Adrenal gland (tissue), 12 donors: Measurements from ENCODE around the gene MIA3. TPM values are rescaled to one million over a fixed set of nuclear protein-coding genes. Genes with fewer than 3 reads are reported as not detected.

Source experiments
- DNase-seq, 7 donors: peaks; one replicate each; pipeline ENCODE4 v3.0.0-alpha.2; 2019 to 2020
- H3K27ac ChIP-seq, 5 donors: fragments of 200-600 bp; sonication (generic) in 4 of 5; 1 replicate in 3 of 5; 2 replicates in 2 of 5; pipeline versions ENCODE4 v1.5.1 to v1.8.0; 2016 to 2020; ENCODE audit warnings: mild to moderate bottlenecking in 1 of 5
- H3K27me3 ChIP-seq: fragments of 200-600 bp; 2 replicates; pipeline ENCODE4 v1.8.0; 2021
- H3K36me3 ChIP-seq, 2 donors: fragments of 200-600 bp; replicated peaks in 1 of 2; 1 replicate in 1 of 2; 2 replicates in 1 of 2; pipeline versions ENCODE4 v1.5.1 to v1.8.0; 2018 to 2022
- H3K4me1 ChIP-seq, 2 donors: fragments of 200-600 bp; replicated peaks in 1 of 2; 1 replicate in 1 of 2; 2 replicates in 1 of 2; pipeline versions ENCODE4 v1.5.1 to v1.8.0; 2018 to 2021
- H3K4me3 ChIP-seq, 4 donors: fragments of 200-600 bp; sonication (generic) in 3 of 4; one replicate each; pipeline ENCODE4 v1.5.1; 2016 to 2018
- H3K9me3 ChIP-seq, 3 donors: fragments of 200-600 bp; sonication (generic) in 1 of 3; replicated peaks in 1 of 3; 1 replicate in 2 of 3; 2 replicates in 1 of 3; pipeline versions ENCODE4 v1.5.1 to v1.8.0; 2016 to 2021
- CTCF ChIP-seq, 6 experiments: fragments of 450-650 bp in 4 of 6; fragments of 200-600 bp in 2 of 6; sonication (generic) in 1 of 6; IDR thresholded peaks; 1 replicate in 5 of 6; 2 replicates in 1 of 6; pipeline versions ENCODE4 v1.5.1 to v1.8.0; 2016 to 2021; ENCODE audit warnings: antibody characterized with exemption in 6 of 6, mild to moderate bottlenecking in 2 of 6, moderate library complexity in 1 of 6
- POLR2A ChIP-seq, 2 donors: fragments of 450-650 bp; IDR thresholded peaks; one replicate each; pipeline ENCODE4 v1.6.1; 2017; ENCODE audit warnings: antibody characterized with exemption in 2 of 2, mild to moderate bottlenecking in 2 of 2, moderate library complexity in 1 of 2
- WGBS, 4 donors: extraction: QIAGEN DNeasy Blood & Tissue Kit in 2 of 4; methylation state at CpG; one replicate each; pipeline versions ENCODE4 v1.1.5 to v1.1.7; 2013 to 2017; 5-methylcytosine and 5-hydroxymethylcytosine counted together
- intact Hi-C, 2 donors: fragments of 100-400 bp; cut with DNase I; formaldehyde crosslinking; loops; one replicate each; pipeline versions ENCODE4 v1.14.1 to v1.15.0; 2022 to 2023
- polyA plus RNA-seq, 3 donors: library from polyadenylated mRNA; stranded (reverse); fragments of 200-250 nt in 2 of 3; fragments of 350-450 nt in 1 of 3; fragmentation: Illumina TruSeq in 1 of 3; extraction: RNeasy Lipid Tissue Mini Kit (QIAGEN cat#74804) in 1 of 3; gene quantifications; one replicate each; pipeline ENCODE4 v1.2.3, GENCODE V29; 2013 to 2014
- total RNA-seq, 9 donors: library from RNA; depleted of rRNA in 4 of 9; stranded (reverse); fragments of >200 nt in 4 of 9; fragments of 120-200 nt in 1 of 9; fragmentation: NEBNext Ultra II Directional in 1 of 9; extraction: Animal tissue kit (Norgen Biotek cat#: 25700) in 1 of 9; gene quantifications; one replicate each; pipeline versions ENCODE4 v1.1.0 to v1.2.4, GENCODE V29; 2013 to 2023
- donor health status: healthy with polysubstance abuse.
- donor health status: Bipolar disorder and iron deficiency.
- donor health status: DM: yes; HTN: yes; CAD: no.
- donor health status: DM: no; HTN: no; CAD: no.
- donor health status: DM: no; HTN: no; CAD: no.
- donor health status: DM: yes; HTN: yes; CAD: no.

MIA3 gene
- total and polyA plus RNA-seq, 12 donors: 33.1 to 146 (median 65.9) TPM

GRCh38 chr1:222627232-222627631, 9.3 kb downstream of the MIA3 start:
- intact Hi-C loops: no loop called here
- H3K36me3 ChIP-seq: peaks cover 0 to 40% of the 10 kb centered on the region in 2 donors
- no peaks in the 10 kb centered on the region for H3K9me3 ChIP-seq
- no peak overlapping the region for H3K27ac ChIP-seq
- no peak overlapping the region for H3K4me3 ChIP-seq
- no peak for TF ChIP-seq POLR2A (IDR thresholded peaks at IDR 0.05)
- WGBS, 4 donors: 87 to 91% (median 90%) methylated on average over 6 of the region's 6 CpGs
- no peaks in the 10 kb centered on the region for H3K27me3 ChIP-seq
- no peaks in the 10 kb centered on the region for H3K4me1 ChIP-seq
- DNase-seq: no peak

- H3K27me3 ChIP-seq: no peaks in the 10 kb centered on the region
- no peak overlapping the region for H3K27ac ChIP-seq
- H3K4me3 ChIP-seq: no peak overlapping the region
- intact Hi-C loops: loop anchor here (5.0 kb wide), 1 partner anchor 168 kb away; no protein-coding TSS in a partner anchor
- TF ChIP-seq POLR2A (IDR thresholded peaks at IDR 0.05) (no peak), CTCF (IDR thresholded peaks at IDR 0.05) (no peak)
- no peaks in the 10 kb centered on the region for H3K9me3 ChIP-seq
- 88 to 96% (median 94%) methylated on average over 7 of the region's 7 CpGs for WGBS, 4 donors
- no peaks in the 10 kb centered on the region for H3K4me1 ChIP-seq
- DNase-seq: no peak
- H3K36me3 ChIP-seq: peaks cover 0 to 53% of the 10 kb centered on the region in 2 donors
These were observed 12.1 kb downstream of the MIA3 start for GRCh38 chr1:222629921-222630535.

GRCh38 chr1:222631611-222632208, 13.8 kb downstream of the MIA3 start:
- H3K4me1 ChIP-seq: no peaks in the 10 kb centered on the region
- no peak overlapping the region for H3K4me3 ChIP-seq
- no peak overlapping the region for H3K27ac ChIP-seq
- WGBS, 4 donors: 85 to 96% (median 94%) methylated on average over 3 of the region's 3 CpGs
- H3K9me3 ChIP-seq: no peaks in the 10 kb centered on the region
- H3K36me3 ChIP-seq: peaks cover 0 to 50% of the 10 kb centered on the region in 2 donors
- H3K27me3 ChIP-seq: no peaks in the 10 kb centered on the region
- TF ChIP-seq POLR2A (IDR thresholded peaks at IDR 0.05): no peak
- no peak for TF ChIP-seq CTCF (IDR thresholded peaks at IDR 0.05)
- DNase-seq: no peak
- intact Hi-C loops: loop anchor here (5.0 kb wide), 1 partner anchor 169 kb away; no protein-coding TSS in a partner anchor

GRCh38 chr1:222632749-222633148, 14.9 kb downstream of the MIA3 start:
- intact Hi-C loops: loop anchor here (5.0 kb wide), 1 partner anchor 170 kb away; no protein-coding TSS in a partner anchor
- no peak for DNase-seq
- 70 to 77% (median 71%) methylated on average over 2 of the region's 2 CpGs for WGBS, 4 donors

More at GRCh38 chr1:222632749-222633148, 14.9 kb downstream of the MIA3 start:
- Histone ChIP-seq H3K9me3 (no peaks in the 10 kb centered on the region), H3K4me3 (no peak overlapping the region), H3K36me3 (peaks cover 0 to 48% of the 10 kb centered on the region in 2 donors), H3K27me3 (no peaks in the 10 kb centered on the region), H3K27ac (no peak overlapping the region), H3K4me1 (no peaks in the 10 kb centered on the region)
- TF ChIP-seq POLR2A (IDR thresholded peaks at IDR 0.05) (no peak), CTCF (IDR thresholded peaks at IDR 0.05) (no peak)
